ENCODE data around the gene DHRS11. TPM values are rescaled to one million over a fixed set of nuclear protein-coding genes. Genes with fewer than 3 reads are reported as not detected.
A peak's percentile ranks its signal among the peaks of the same experiment; 100 is the strongest.

The DHRS11 gene
- total and polyA plus RNA-seq, 10 of the 15 experiments (the other 5 are each of a cell fraction or from before 2014, with no cell fraction given), result 3.4 to 23.0 (median 14.5) TPM

- Histone ChIP-seq H3K27me3 (replicated peaks in 1 of 2; ENCODE audit: control insufficient read depth in 2 of 2, insufficient read depth in 2 of 2, low read length in 1 of 2) (no peaks in the 10 kb centered on the region), H3K79me2 (ENCODE audit: control insufficient read depth, insufficient read depth, low read length) (peaks cover 61% of the 10 kb centered on the region), H3K27ac (ENCODE audit: control insufficient read depth, insufficient read depth) (no peak overlapping the region; the same call in 1 of the 2 replicates), H3K9ac (ENCODE audit: control insufficient read depth, insufficient read depth, low read length) (no peak overlapping the region), H2AFZ (ENCODE audit: control insufficient read depth, low read depth, low read length) (no peak overlapping the region), H3K36me3 (ENCODE audit: control insufficient read depth in 2 of 2, insufficient read depth in 2 of 2, low read length in 1 of 2) (peaks cover 0 to 7% of the 10 kb centered on the region in 2 experiments; a peak in 2 of 4 replicates), H3K4me1 (ENCODE audit: control insufficient read depth, insufficient read depth, low read length) (peaks cover 18% of the 10 kb centered on the region), H3K9me3 (replicated peaks; ENCODE audit: control insufficient read depth, insufficient read depth, low read length) (no peaks in the 10 kb centered on the region), H3K4me2 (ENCODE audit: control insufficient read depth, insufficient read depth) (peak overlapping the region; percentile 46; the same call in 1 of the 2 replicates), H4K20me1 (ENCODE audit: control insufficient read depth, insufficient read depth) (no peaks in the 10 kb centered on the region; the same call in 1 of the 2 replicates), H3K4me3 (peak overlapping the region; percentile 4; the same call in 1 of the 2 replicates)
- in situ Hi-C loops (cut with MboI), result no loop called here
- intact Hi-C loops (cut with micrococcal nuclease; ENCODE audit: unreplicated experiment), result no loop called here
- WGBS (ENCODE audit: insufficient coverage, insufficient replicate concordance, low lambda C conversion rate, missing lambda C conversion rate), result 58% methylated on average over 8 of the region's 8 CpGs
- ChIA-PET SMC1A (ENCODE audit: uncharacterized antibody, unreplicated experiment) (interaction anchor here (0.7 to 1.7 kb wide), 7 partner anchors 8 to 1133 kb away, joined by 3 to 7 read pairs (median 4); no protein-coding TSS in a partner anchor), CTCF (interaction anchor here (1.0 to 2.1 kb wide), 3 partner anchors 15 to 52 kb away, joined by 4 to 11 read pairs (median 6); partner anchors contain the start of genes MYO19 and PIGW), RAD21 (ENCODE audit: unreplicated experiment) (interaction anchor here (0.9 kb wide), 1 partner anchor 50 kb away, joined by 5 read pairs; the partner anchor contains the start of gene MRM1), POLR2A (interaction anchor here (0.7 to 1.1 kb wide), 3 partner anchors 13 to 895 kb away, joined by 3 to 7 read pairs (median 4); no protein-coding TSS in a partner anchor)
- BruUV-seq (replicated peaks), result TSS peak; percentile 7
- no peak for FAIRE-seq
- ATAC-seq, result peak; percentile 73
- peak; percentile 61 for DNase-seq (ENCODE audit: low read depth, low spot score)
- TF ChIP-seq LARP7 (IDR thresholded peaks at IDR 0.05) (no peak), E2F4 (IDR thresholded peaks at IDR 0.05; ENCODE audit: low read depth, low read length) (no peak), ZBTB40 (IDR thresholded peaks at IDR 0.05; ENCODE audit: borderline replicate concordance) (peak; percentile 98), ZNF207 (IDR thresholded peaks at IDR 0.05; ENCODE audit: borderline replicate concordance) (no peak), RCOR1 (conservative IDR thresholded peaks at IDR 0.05; ENCODE audit: low read depth, low read length) (0 out of 2 replicates have a peak, but pooled peaks have one; percentile 38), ATF2 (IDR thresholded peaks at IDR 0.05; ENCODE audit: low read length) (peak; percentile 36; the same call in 1 of the 2 replicates), SPI1 (IDR thresholded peaks at IDR 0.05; ENCODE audit: borderline replicate concordance, insufficient read depth, low read depth, low read length) (peak; percentile 79), SUPT20H (IDR thresholded peaks at IDR 0.05; ENCODE audit: borderline replicate concordance, control insufficient read depth, low read depth, low read length) (no peak), ZBED1 (IDR thresholded peaks at IDR 0.05; ENCODE audit: borderline replicate concordance) (no peak), TCF7 (IDR thresholded peaks at IDR 0.05; ENCODE audit: borderline replicate concordance) (peak; percentile 58; the same call in 1 of the 2 replicates), NBN (IDR thresholded peaks at IDR 0.05) (peak; percentile 36; the same call in 1 of the 2 replicates), SKIL (IDR thresholded peaks at IDR 0.05; ENCODE audit: low read depth, poor library complexity, severe bottlenecking) (peak; percentile 42)
Measured at GRCh38 chr17:36550491-36551417, 40.9 kb upstream of the DHRS11 start.
